NB4 (cell line): Measurements from ENCODE around the gene SNAI3.

ENCODE experiments used
- POLR2A ChIP-seq: IDR thresholded peaks from 2 replicates; pipeline ENCODE4 v1.6.1; 2011; ENCODE audit warnings: mild to moderate bottlenecking; ENCODE audit not compliant: insufficient read length; ENCODE audit errors: extremely low read depth
- TF ChIP-seq, protein P1 (sequence below): IDR thresholded peaks from one replicate; pipeline ENCODE4 v1.5.1; 2012; ENCODE audit warnings: low read depth, low read length

DNA sequence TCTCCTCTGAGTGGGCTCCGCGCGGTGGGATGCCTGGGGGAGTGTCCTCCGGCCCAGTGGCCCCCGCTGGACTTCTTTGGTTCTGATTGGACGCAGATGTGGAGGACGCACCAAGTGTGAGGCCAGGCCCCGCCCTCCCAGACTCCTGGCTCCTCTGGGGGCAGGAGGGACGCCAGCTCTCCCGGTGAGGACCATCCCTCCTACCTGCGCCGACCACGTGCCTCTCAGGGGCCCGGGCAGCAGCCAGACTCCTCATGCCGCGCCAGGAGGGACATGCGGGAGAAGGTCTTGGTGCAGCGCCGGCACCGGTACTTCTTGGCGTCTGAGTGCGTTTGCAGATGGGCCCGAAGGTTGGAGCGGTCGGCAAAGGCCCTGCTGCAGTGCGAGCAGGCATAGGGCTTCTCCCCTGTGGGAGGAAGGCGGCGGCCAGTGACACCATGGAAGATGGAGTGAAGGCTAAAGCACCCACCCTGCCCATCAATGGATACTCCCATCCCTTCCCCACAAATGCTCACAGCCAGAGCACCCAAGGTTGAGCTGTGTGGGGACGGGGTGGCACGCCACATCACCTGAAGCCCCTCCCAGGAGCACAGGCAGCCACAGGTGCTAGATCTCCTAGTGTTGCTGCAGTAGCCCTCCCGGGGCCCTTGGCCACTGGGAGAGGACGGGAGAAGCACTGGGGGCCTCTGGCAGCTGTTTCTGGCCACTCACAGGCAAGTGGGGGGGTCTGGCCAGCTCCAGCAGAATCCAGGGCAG is 7.9 kb downstream of the SNAI3 start:
- TF ChIP-seq, protein P1, sequence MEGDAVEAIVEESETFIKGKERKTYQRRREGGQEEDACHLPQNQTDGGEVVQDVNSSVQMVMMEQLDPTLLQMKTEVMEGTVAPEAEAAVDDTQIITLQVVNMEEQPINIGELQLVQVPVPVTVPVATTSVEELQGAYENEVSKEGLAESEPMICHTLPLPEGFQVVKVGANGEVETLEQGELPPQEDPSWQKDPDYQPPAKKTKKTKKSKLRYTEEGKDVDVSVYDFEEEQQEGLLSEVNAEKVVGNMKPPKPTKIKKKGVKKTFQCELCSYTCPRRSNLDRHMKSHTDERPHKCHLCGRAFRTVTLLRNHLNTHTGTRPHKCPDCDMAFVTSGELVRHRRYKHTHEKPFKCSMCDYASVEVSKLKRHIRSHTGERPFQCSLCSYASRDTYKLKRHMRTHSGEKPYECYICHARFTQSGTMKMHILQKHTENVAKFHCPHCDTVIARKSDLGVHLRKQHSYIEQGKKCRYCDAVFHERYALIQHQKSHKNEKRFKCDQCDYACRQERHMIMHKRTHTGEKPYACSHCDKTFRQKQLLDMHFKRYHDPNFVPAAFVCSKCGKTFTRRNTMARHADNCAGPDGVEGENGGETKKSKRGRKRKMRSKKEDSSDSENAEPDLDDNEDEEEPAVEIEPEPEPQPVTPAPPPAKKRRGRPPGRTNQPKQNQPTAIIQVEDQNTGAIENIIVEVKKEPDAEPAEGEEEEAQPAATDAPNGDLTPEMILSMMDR: no peak
- TF ChIP-seq POLR2A: no peak
